ENCODE data around the gene PIGA. TPM values are rescaled to one million over a fixed set of nuclear protein-coding genes. Genes with fewer than 3 reads are reported as not detected.

PIGA gene
- total RNA-seq, 2 experiments from 2014 or later, result 27.8 to 31.7 TPM

- Mint-ChIP-seq H3K36me3 (ENCODE audit: low read depth) (no peaks in the 10 kb centered on the region), H3K4me3 (no peak overlapping the region), H3K27me3 (peaks cover 16% of the 10 kb centered on the region), H3K27ac (no peak overlapping the region), H3K9me3 (no peaks in the 10 kb centered on the region), H3K4me1 (no peaks in the 10 kb centered on the region)
- DNase-seq, result no peak
- ChIA-PET POLR2A (no interaction called here), CTCF (interaction anchor here (1.6 kb wide), 1 partner anchor 10 kb away, joined by 3 read pairs; no protein-coding TSS in a partner anchor)
Observed at GRCh38 chrX:15343075-15343476, 7.8 kb upstream of the PIGA start.

GRCh38 chrX:15340867-15341266, 5.5 kb upstream of the PIGA start:
- no peaks in the 10 kb centered on the region for H3K9me3 Mint-ChIP-seq
- H3K27ac Mint-ChIP-seq, result no peak overlapping the region
- CTCF ChIA-PET, result no interaction called here

GRCh38 chrX:15336023-15336413, 695 bp upstream of the PIGA start:
- H3K27me3 Mint-ChIP-seq, result peaks cover 15% of the 10 kb centered on the region
- peak overlapping the region; percentile 92 for H3K27ac Mint-ChIP-seq
- ChIA-PET CTCF (interaction anchor here (1.0 kb wide), 1 partner anchor 36 kb away, joined by 3 read pairs; no protein-coding TSS in a partner anchor), POLR2A (interaction anchor here (0.6 to 1.0 kb wide), 3 partner anchors 10 to 839 kb away, joined by 3 read pairs; partner anchors contain the start of gene ZRSR2)
- H3K9me3 Mint-ChIP-seq, result no peaks in the 10 kb centered on the region
- peaks cover 11% of the 10 kb centered on the region for H3K36me3 Mint-ChIP-seq (ENCODE audit: low read depth)
- H3K4me1 Mint-ChIP-seq, result peaks cover 25% of the 10 kb centered on the region
- DNase-seq, result peak; percentile 39
- peak overlapping the region; percentile 92 for H3K4me3 Mint-ChIP-seq

More at GRCh38 chrX:15340867-15341266, 5.5 kb upstream of the PIGA start:
- no peaks in the 10 kb centered on the region for H3K36me3 Mint-ChIP-seq (ENCODE audit: low read depth)
- no peak overlapping the region for H3K4me3 Mint-ChIP-seq
- H3K27me3 Mint-ChIP-seq, result peaks cover 21% of the 10 kb centered on the region
- POLR2A ChIA-PET, result no interaction called here
- H3K4me1 Mint-ChIP-seq, result peaks cover 9% of the 10 kb centered on the region
- no peak for DNase-seq

GRCh38 chrX:15334561-15334960, 762 bp downstream of the PIGA start:
- POLR2A ChIA-PET, result interaction anchor here (0.9 to 1.4 kb wide), 4 partner anchors 32 to 455 kb away, joined by 3 to 5 read pairs (median 4); partner anchors contain the start of gene ZRSR2
- peak overlapping the region; percentile 92 for H3K4me3 Mint-ChIP-seq

GRCh38 chrX:15328821-15329220, 6.5 kb downstream of the PIGA start:
- ChIA-PET POLR2A (no interaction called here), CTCF (no interaction called here)
- H3K4me3 Mint-ChIP-seq, result no peak overlapping the region
- no peak overlapping the region for H3K27ac Mint-ChIP-seq
- H3K4me1 Mint-ChIP-seq, result peaks cover 11% of the 10 kb centered on the region
- no peaks in the 10 kb centered on the region for H3K9me3 Mint-ChIP-seq
- H3K36me3 Mint-ChIP-seq (ENCODE audit: low read depth), result peaks cover 32% of the 10 kb centered on the region
- H3K27me3 Mint-ChIP-seq, result no peaks in the 10 kb centered on the region
- DNase-seq, result no peak

More at GRCh38 chrX:15334561-15334960, 762 bp downstream of the PIGA start:
- Mint-ChIP-seq H3K27me3 (peaks cover 9% of the 10 kb centered on the region), H3K4me1 (peaks cover 25% of the 10 kb centered on the region), H3K36me3 (ENCODE audit: low read depth) (peaks cover 14% of the 10 kb centered on the region), H3K9me3 (no peaks in the 10 kb centered on the region), H3K27ac (peak overlapping the region; percentile 92)
- CTCF ChIA-PET, result interaction anchor here (0.7 kb wide), 1 partner anchor 35 kb away, joined by 3 read pairs; no protein-coding TSS in a partner anchor
- peak; percentile 40 for DNase-seq

GRCh38 chrX:15328131-15328530, 7.2 kb downstream of the PIGA start:
- Mint-ChIP-seq H3K4me3 (no peak overlapping the region), H3K27ac (no peak overlapping the region), H3K9me3 (no peaks in the 10 kb centered on the region), H3K36me3 (ENCODE audit: low read depth) (peaks cover 37% of the 10 kb centered on the region), H3K27me3 (no peaks in the 10 kb centered on the region), H3K4me1 (peaks cover 9% of the 10 kb centered on the region)
- no peak for DNase-seq
- ChIA-PET POLR2A (no interaction called here), CTCF (no interaction called here)

GRCh38 chrX:15322472-15322871, 12.9 kb downstream of the PIGA start:
- no peak for DNase-seq
- H3K27me3 Mint-ChIP-seq, result no peaks in the 10 kb centered on the region
- no peak overlapping the region for H3K4me3 Mint-ChIP-seq
- H3K27ac Mint-ChIP-seq, result no peak overlapping the region
- H3K36me3 Mint-ChIP-seq (ENCODE audit: low read depth), result peaks cover 43% of the 10 kb centered on the region
- H3K4me1 Mint-ChIP-seq, result no peaks in the 10 kb centered on the region
- H3K9me3 Mint-ChIP-seq, result no peaks in the 10 kb centered on the region
- POLR2A ChIA-PET, result no interaction called here
- CTCF ChIA-PET, result no interaction called here

GRCh38 chrX:15322072-15322471, 13.3 kb downstream of the PIGA start:
- H3K27me3 Mint-ChIP-seq, result no peaks in the 10 kb centered on the region
- POLR2A ChIA-PET, result no interaction called here
- H3K9me3 Mint-ChIP-seq, result no peaks in the 10 kb centered on the region
- H3K36me3 Mint-ChIP-seq (ENCODE audit: low read depth), result peaks cover 42% of the 10 kb centered on the region
- no peak for DNase-seq
- H3K4me1 Mint-ChIP-seq, result no peaks in the 10 kb centered on the region
- H3K27ac Mint-ChIP-seq, result no peak overlapping the region
- no peak overlapping the region for H3K4me3 Mint-ChIP-seq
- CTCF ChIA-PET, result no interaction called here

- Mint-ChIP-seq H3K27me3 (no peaks in the 10 kb centered on the region), H3K36me3 (ENCODE audit: low read depth) (peaks cover 42% of the 10 kb centered on the region), H3K9me3 (no peaks in the 10 kb centered on the region), H3K4me3 (no peak overlapping the region), H3K27ac (no peak overlapping the region), H3K4me1 (no peaks in the 10 kb centered on the region)
- POLR2A ChIA-PET, result no interaction called here
- CTCF ChIA-PET, result no interaction called here
- no peak for DNase-seq
Observed at GRCh38 chrX:15321447-15321846, 13.9 kb downstream of the PIGA start.

- ChIA-PET POLR2A (no interaction called here), CTCF (no interaction called here)
- peaks cover 42% of the 10 kb centered on the region for H3K36me3 Mint-ChIP-seq (ENCODE audit: low read depth)
- H3K27me3 Mint-ChIP-seq, result no peaks in the 10 kb centered on the region
- H3K9me3 Mint-ChIP-seq, result no peaks in the 10 kb centered on the region
- H3K4me1 Mint-ChIP-seq, result no peaks in the 10 kb centered on the region
- H3K27ac Mint-ChIP-seq, result no peak overlapping the region
- no peak for DNase-seq
- no peak overlapping the region for H3K4me3 Mint-ChIP-seq
Observed at GRCh38 chrX:15320297-15320696, 15.0 kb downstream of the PIGA start.

GRCh38 chrX:15319075-15319474, 16.2 kb downstream of the PIGA start:
- no peaks in the 10 kb centered on the region for H3K27me3 Mint-ChIP-seq
- ChIA-PET POLR2A (no interaction called here), CTCF (no interaction called here)
- no peak overlapping the region for H3K27ac Mint-ChIP-seq
- H3K4me1 Mint-ChIP-seq, result no peaks in the 10 kb centered on the region
- H3K4me3 Mint-ChIP-seq, result no peak overlapping the region
- H3K9me3 Mint-ChIP-seq, result no peaks in the 10 kb centered on the region
- H3K36me3 Mint-ChIP-seq (ENCODE audit: low read depth), result peaks cover 37% of the 10 kb centered on the region
- DNase-seq, result no peak

- DNase-seq, result no peak
- H3K27ac Mint-ChIP-seq, result no peak within 1 kb of the TSS
- POLR2A ChIA-PET, result no interaction called here
- peaks cover 13% of the 10 kb centered on the region for H3K36me3 Mint-ChIP-seq (ENCODE audit: low read depth)
- no peaks in the 10 kb centered on the region for H3K4me1 Mint-ChIP-seq
- H3K27me3 Mint-ChIP-seq, result no peaks in the 10 kb centered on the region
- H3K9me3 Mint-ChIP-seq, result no peaks in the 10 kb centered on the region
- CTCF ChIA-PET, result no interaction called here
- no peak within 1 kb of the TSS for H3K4me3 Mint-ChIP-seq
Observed at GRCh38 chrX:15315509-15315908, 19.8 kb downstream of the PIGA start, which contains the start of gene ASB11. ASB11 (minus strand) TSS chrX:15315640; CDS start chrX:15315605, 35 bp downstream.

- Mint-ChIP-seq H3K9me3 (no peaks in the 10 kb centered on the region), H3K27me3 (no peaks in the 10 kb centered on the region), H3K4me1 (no peaks in the 10 kb centered on the region), H3K36me3 (ENCODE audit: low read depth) (peaks cover 8% of the 10 kb centered on the region), H3K4me3 (no peak overlapping the region), H3K27ac (no peak overlapping the region)
- DNase-seq, result no peak
- POLR2A ChIA-PET, result no interaction called here
- CTCF ChIA-PET, result no interaction called here
Observed at GRCh38 chrX:15314472-15314871, 20.9 kb downstream of the PIGA start.

GRCh38 chrX:15311119-15311518, 24.2 kb downstream of the PIGA start:
- Mint-ChIP-seq H3K4me1 (no peaks in the 10 kb centered on the region), H3K36me3 (ENCODE audit: low read depth) (no peaks in the 10 kb centered on the region), H3K27me3 (no peaks in the 10 kb centered on the region), H3K27ac (no peak overlapping the region), H3K4me3 (no peak overlapping the region), H3K9me3 (no peaks in the 10 kb centered on the region)
- POLR2A ChIA-PET, result no interaction called here
- CTCF ChIA-PET, result no interaction called here
- DNase-seq, result no peak
